ENCODE measurements around the gene FLVCR2.
A peak's percentile ranks its signal among the peaks of the same experiment; 100 is the strongest.

FLVCR2 gene

DNA sequence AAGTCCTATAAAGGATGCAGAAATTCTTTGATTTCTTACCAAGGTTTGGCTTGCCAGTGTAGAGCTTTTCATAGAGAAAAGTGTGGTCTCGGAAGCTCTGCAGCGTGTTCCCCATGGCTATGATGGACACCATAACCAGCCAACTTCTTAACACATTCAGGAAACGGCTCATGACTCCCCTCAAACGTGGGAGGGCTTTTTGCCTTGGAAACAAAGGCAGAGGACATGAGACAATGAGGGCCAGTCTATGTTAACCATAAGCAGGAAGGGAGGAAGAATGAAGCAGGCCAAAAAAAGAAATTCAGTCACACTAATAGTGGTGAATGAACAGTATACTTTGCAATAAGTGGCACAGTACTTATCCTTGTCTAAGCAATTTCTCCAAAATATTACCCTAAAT is 78.9 kb downstream of the FLVCR2 start:
- peaks cover 3% of the 10 kb centered on the region for H3K4me1 ChIP-seq
- H3K4me3 ChIP-seq (ENCODE audit: low read depth, low read length), result no peak overlapping the region
- H3K9ac ChIP-seq, result no peak overlapping the region
- H3K4me2 ChIP-seq (ENCODE audit: low read length), result no peak overlapping the region
- no peak overlapping the region for H3K27ac ChIP-seq
- TF ChIP-seq, protein P1, sequence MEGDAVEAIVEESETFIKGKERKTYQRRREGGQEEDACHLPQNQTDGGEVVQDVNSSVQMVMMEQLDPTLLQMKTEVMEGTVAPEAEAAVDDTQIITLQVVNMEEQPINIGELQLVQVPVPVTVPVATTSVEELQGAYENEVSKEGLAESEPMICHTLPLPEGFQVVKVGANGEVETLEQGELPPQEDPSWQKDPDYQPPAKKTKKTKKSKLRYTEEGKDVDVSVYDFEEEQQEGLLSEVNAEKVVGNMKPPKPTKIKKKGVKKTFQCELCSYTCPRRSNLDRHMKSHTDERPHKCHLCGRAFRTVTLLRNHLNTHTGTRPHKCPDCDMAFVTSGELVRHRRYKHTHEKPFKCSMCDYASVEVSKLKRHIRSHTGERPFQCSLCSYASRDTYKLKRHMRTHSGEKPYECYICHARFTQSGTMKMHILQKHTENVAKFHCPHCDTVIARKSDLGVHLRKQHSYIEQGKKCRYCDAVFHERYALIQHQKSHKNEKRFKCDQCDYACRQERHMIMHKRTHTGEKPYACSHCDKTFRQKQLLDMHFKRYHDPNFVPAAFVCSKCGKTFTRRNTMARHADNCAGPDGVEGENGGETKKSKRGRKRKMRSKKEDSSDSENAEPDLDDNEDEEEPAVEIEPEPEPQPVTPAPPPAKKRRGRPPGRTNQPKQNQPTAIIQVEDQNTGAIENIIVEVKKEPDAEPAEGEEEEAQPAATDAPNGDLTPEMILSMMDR (IDR thresholded peaks at IDR 0.05), result no peak
- no peaks in the 10 kb centered on the region for H3K9me3 ChIP-seq (ENCODE audit: control insufficient read depth, low read length)
- no peaks in the 10 kb centered on the region for H3K27me3 ChIP-seq (ENCODE audit: control insufficient read depth, insufficient read depth, low read length)
- no peaks in the 10 kb centered on the region for H3K79me2 ChIP-seq
- H2AFZ ChIP-seq, result no peak overlapping the region
- no peaks in the 10 kb centered on the region for H3K36me3 ChIP-seq (ENCODE audit: control insufficient read depth, insufficient read depth, low read length)

DNA sequence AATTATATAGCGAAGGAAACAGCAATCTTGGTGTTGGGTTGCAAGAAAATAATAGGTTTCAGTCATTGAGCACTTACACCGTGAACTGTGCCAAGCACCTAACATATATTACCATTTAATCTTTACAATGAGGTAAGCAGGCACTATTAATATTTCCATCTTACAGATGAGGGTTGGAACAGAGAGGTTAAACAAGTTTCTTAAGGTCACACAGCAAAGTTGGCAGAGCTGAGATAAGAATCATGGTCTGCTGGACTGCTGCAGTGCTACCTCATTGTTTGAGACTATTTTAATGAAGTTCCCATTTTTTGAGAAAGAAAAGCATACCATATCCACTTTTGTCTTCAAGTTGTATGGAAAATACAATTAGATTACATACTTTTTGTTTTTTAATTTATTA is 80.5 kb downstream of the FLVCR2 start:
- no peak overlapping the region for H3K4me2 ChIP-seq (ENCODE audit: low read length)
- no peak overlapping the region for H3K9ac ChIP-seq
- H3K9me3 ChIP-seq (ENCODE audit: control insufficient read depth, low read length), result no peaks in the 10 kb centered on the region
- H3K27me3 ChIP-seq (ENCODE audit: control insufficient read depth, insufficient read depth, low read length), result no peaks in the 10 kb centered on the region
- H3K36me3 ChIP-seq (ENCODE audit: control insufficient read depth, insufficient read depth, low read length), result no peaks in the 10 kb centered on the region
- no peaks in the 10 kb centered on the region for H3K79me2 ChIP-seq
- H3K4me3 ChIP-seq (ENCODE audit: low read depth, low read length), result no peak overlapping the region
- peaks cover 7% of the 10 kb centered on the region for H3K4me1 ChIP-seq
- H2AFZ ChIP-seq, result no peak overlapping the region
- H3K27ac ChIP-seq, result no peak overlapping the region
- TF ChIP-seq, protein P1 (IDR thresholded peaks at IDR 0.05), result no peak

DNA sequence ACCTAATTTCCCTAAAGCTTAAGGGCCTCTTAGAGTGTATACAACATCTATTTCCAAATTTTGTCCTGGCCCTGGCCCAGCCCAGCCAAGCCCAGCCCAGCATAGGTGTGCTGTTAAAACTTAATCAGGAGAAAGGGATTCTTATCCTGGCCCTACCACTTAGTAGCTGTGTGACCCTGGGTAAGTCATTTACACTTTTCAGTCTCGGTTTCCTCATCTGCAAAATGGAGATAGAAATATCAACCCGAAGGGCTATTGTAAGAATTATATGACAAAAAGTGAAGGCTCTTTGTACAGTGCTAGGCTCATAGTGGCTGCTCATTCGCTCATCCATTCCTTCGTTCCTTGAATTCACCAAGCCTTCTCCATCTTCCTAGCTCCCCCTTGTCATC is 81.8 kb downstream of the FLVCR2 start:
- H3K27ac ChIP-seq, result peak overlapping the region; percentile 84
- H3K27me3 ChIP-seq (ENCODE audit: control insufficient read depth, insufficient read depth, low read length), result no peaks in the 10 kb centered on the region
- H3K36me3 ChIP-seq (ENCODE audit: control insufficient read depth, insufficient read depth, low read length), result no peaks in the 10 kb centered on the region
- peak overlapping the region; percentile 71 for H3K4me2 ChIP-seq (ENCODE audit: low read length)
- no peaks in the 10 kb centered on the region for H3K9me3 ChIP-seq (ENCODE audit: control insufficient read depth, low read length)
- TF ChIP-seq, protein P1 (IDR thresholded peaks at IDR 0.05), result no peak
- peaks cover 7% of the 10 kb centered on the region for H3K4me1 ChIP-seq
- H2AFZ ChIP-seq, result peak overlapping the region; percentile 91
- H3K9ac ChIP-seq, result no peak overlapping the region
- no peaks in the 10 kb centered on the region for H3K79me2 ChIP-seq
- peak overlapping the region; percentile 84 for H3K4me3 ChIP-seq (ENCODE audit: low read depth, low read length)

DNA sequence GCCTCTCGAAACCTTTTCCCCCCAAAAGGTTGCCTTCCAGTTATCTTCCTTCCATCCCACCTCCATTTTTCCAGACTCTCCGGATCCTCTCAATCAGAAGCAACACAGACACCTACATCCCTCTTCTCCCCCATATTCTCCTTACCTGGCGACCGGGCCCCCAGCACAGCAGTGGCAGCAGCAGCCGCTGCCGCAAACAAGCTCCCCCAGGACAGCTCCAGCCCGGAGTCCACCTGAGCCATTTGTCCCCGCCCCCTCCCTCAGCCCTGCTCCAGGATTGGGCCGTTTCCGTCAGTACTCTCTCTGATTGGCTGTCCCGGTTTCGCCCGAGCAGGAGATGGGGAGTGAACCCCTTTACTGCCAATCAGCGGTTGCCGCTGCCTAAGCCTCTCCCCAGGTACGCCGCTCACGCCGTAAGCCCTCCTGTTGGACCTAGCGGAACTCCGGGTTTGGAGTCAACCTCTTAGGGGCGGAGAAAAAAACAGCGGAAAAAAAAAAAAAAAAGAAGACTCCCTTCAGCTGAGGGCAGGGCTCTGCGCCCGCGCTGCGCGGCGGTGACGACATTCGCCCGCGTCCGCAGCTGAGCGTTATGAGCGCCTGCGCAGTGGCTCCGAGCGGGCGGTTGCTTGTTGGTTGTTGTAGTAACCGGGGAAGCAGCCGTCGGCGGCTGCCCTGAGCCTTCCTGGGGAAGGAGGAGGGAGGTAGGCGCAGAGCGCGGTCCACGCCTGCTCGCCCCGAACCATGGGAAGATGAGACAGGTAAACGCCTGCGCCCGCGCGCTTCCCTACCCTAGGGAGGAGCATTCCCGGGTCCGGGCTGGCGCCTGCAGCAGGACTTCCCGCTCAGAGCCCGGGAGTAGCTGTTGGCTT is 82.4 kb downstream of the FLVCR2 start, which contains the start of the genes ERG28 and TTLL5:
TSS of gene ERG28 (minus strand) at position 247 of the 869 bp plus-strand sequence. CDS start 3,374 bp downstream, outside the sequence.
TSS of gene TTLL5 (plus strand) at position 617 of the 869 bp plus-strand sequence. CDS start 1,904 bp downstream, outside the sequence.
- Histone ChIP-seq H2AFZ (peak within 1 kb of the TSS; percentile 91), H3K9ac (peak within 1 kb of the TSS; percentile 15), H3K79me2 (no peaks in the 10 kb centered on the region), H3K4me2 (ENCODE audit: low read length) (peak within 1 kb of the TSS; percentile 71), H3K4me1 (peaks cover 7% of the 10 kb centered on the region), H3K27ac (peak within 1 kb of the TSS; percentile 84), H3K9me3 (ENCODE audit: control insufficient read depth, low read length) (no peaks in the 10 kb centered on the region), H3K27me3 (ENCODE audit: control insufficient read depth, insufficient read depth, low read length) (no peaks in the 10 kb centered on the region), H3K4me3 (ENCODE audit: low read depth, low read length) (peak within 1 kb of the TSS; percentile 84), H3K36me3 (ENCODE audit: control insufficient read depth, insufficient read depth, low read length) (no peaks in the 10 kb centered on the region)
- TF ChIP-seq, protein P1 (IDR thresholded peaks at IDR 0.05), result no peak

Measured in parathyroid adenoma (tissue), 2 donors.